K562 (cell line): ENCODE data around the gene EFHB. TPM values are rescaled to one million over a fixed set of nuclear protein-coding genes. Genes with fewer than 3 reads are reported as not detected.

ENCODE experiments used
- ATAC-seq: fragments of 200-7000 bp; cut with Tn5 transposase; 3 replicates; pipeline ENCODE4 v1.9.1; 2020; ENCODE audit warnings: moderate library complexity
- BruUV-seq: library from RNA; stranded (reverse); fragments of 400-500 nt; replicated peaks from 2 replicates; lab custom pipeline; 2021; lab: Mats Ljungman, UMichigan
- CTCF ChIA-PET: fragments of 300-600 bp; formaldehyde crosslinking; extraction: SDS; loops from one replicate; lab custom pipeline; 2021; ENCODE audit warnings: low intra/inter-chr PET ratio; lab: Yijun Ruan, JAX
- POLR2A ChIA-PET: fragments of 300-600, 350-650 bp; sonication (Branson Sonifier 250); formaldehyde crosslinking; extraction: SDS; loops from one replicate; lab custom pipeline; 2021; ENCODE audit warnings: antibody characterized with exemption, inconsistent platforms; lab: Yijun Ruan, JAX
- DNase-seq, 4 experiments: peaks; one replicate each; pipeline versions ENCODE4 v3.0.0 to v3.0.0-alpha.2; 2011 to 2018; ENCODE audit warnings: low spot score in 3 of 4, mixed read lengths in 3 of 4; ENCODE audit errors: extremely low read depth in 1 of 4
- FAIRE-seq: peaks from 2 replicates; lab custom pipeline; 2011; peaks lifted over from hg19 to GRCh38; lab: Jason Lieb, UNC
- H2AFZ ChIP-seq: 2 replicates; pipeline ENCODE4 v1.6.0; 2011; ENCODE audit warnings: low read depth, low read length, control low read depth, inconsistent platforms
- H3K27ac ChIP-seq: fragments of 200-600 bp; 3 replicates; pipeline ENCODE4 v1.8.0; 2011; ENCODE audit warnings: low read depth, mild to moderate bottlenecking, control low read depth, inconsistent platforms, low read length, moderate library complexity, mixed read lengths; ENCODE audit errors: extremely low read depth
- H3K27me3 ChIP-seq, 2 experiments: fragments of 300-600 bp in 1 of 2; 2 replicates in 1 of 2; 3 replicates in 1 of 2; pipeline versions ENCODE4 v1.6.0 to v1.8.0; 2011; ENCODE audit warnings: inconsistent platforms in 2 of 2, low read length in 2 of 2, mild to moderate bottlenecking in 1 of 2, mixed read lengths in 1 of 2, moderate library complexity in 1 of 2; ENCODE audit not compliant: control insufficient read depth in 2 of 2, insufficient read depth in 2 of 2
- H3K36me3 ChIP-seq: fragments of 300-600 bp; 3 replicates; pipeline ENCODE4 v1.8.0; 2011; ENCODE audit warnings: mild to moderate bottlenecking, low read length, inconsistent platforms; ENCODE audit not compliant: control insufficient read depth, insufficient read depth
- H3K4me1 ChIP-seq, 2 experiments: fragments of 200-600 bp in 1 of 2; replicated peaks in 1 of 2; 2 replicates in 1 of 2; 3 replicates in 1 of 2; pipeline versions ENCODE4 v1.5.1 to v1.8.0; 2011; ENCODE audit warnings: inconsistent platforms in 2 of 2, low read length in 2 of 2, mild to moderate bottlenecking in 1 of 2, mixed read lengths in 1 of 2, moderate library complexity in 1 of 2; ENCODE audit not compliant: control insufficient read depth in 2 of 2, insufficient read depth in 2 of 2
- H3K4me2 ChIP-seq: 2 replicates; pipeline ENCODE4 v1.6.1; 2011; ENCODE audit warnings: low read length, control low read depth, inconsistent platforms, mixed read lengths; ENCODE audit not compliant: insufficient read depth
- H3K4me3 ChIP-seq: fragments of 200-600 bp; sonication (generic), shearing (Covaris generic); 2 replicates; pipeline ENCODE4 v1.5.1; 2016; ENCODE audit warnings: control low read depth, inconsistent platforms
- H3K79me2 ChIP-seq: fragments of 200-600 bp; 3 replicates; pipeline ENCODE4 v1.8.0; 2011; ENCODE audit warnings: low read length, inconsistent platforms; ENCODE audit not compliant: control insufficient read depth, insufficient read depth
- H3K9ac ChIP-seq, 2 experiments: 2 replicates each; pipeline versions ENCODE4 v1.6.0 to v1.6.1; 2011; ENCODE audit warnings: low read depth in 2 of 2, low read length in 2 of 2, control low read depth in 1 of 2, inconsistent platforms in 1 of 2, mild to moderate bottlenecking in 1 of 2, mixed read lengths in 1 of 2; ENCODE audit not compliant: insufficient read depth in 1 of 2
- H3K9me1 ChIP-seq: one replicate; pipeline ENCODE4 v1.6.0; 2011; ENCODE audit warnings: inconsistent platforms, mild to moderate bottlenecking, low read length, moderate library complexity; ENCODE audit not compliant: control insufficient read depth, insufficient read depth
- H3K9me3 ChIP-seq: replicated peaks from 2 replicates; pipeline ENCODE4 v1.5.1; 2011; ENCODE audit warnings: low read depth, low read length, inconsistent platforms; ENCODE audit not compliant: control insufficient read depth, insufficient read depth
- H4K20me1 ChIP-seq: replicated peaks from 2 replicates; pipeline ENCODE4 v1.6.1; 2011; ENCODE audit warnings: low read length, inconsistent platforms, mixed read lengths; ENCODE audit not compliant: control insufficient read depth, insufficient read depth
- ARID2 ChIP-seq: fragments of 450-650 bp; IDR thresholded peaks from 2 replicates; pipeline ENCODE4 v1.6.1; 2017; ENCODE audit warnings: antibody characterized with exemption, mild to moderate bottlenecking
- BRD9 ChIP-seq: fragments of 450-650 bp; IDR thresholded peaks from 2 replicates; pipeline ENCODE4 v1.6.1; 2018; ENCODE audit warnings: low read depth; ENCODE audit not compliant: partially characterized antibody
- CHD4 ChIP-seq: fragments of 200-600 bp; sonication (generic); IDR thresholded peaks from 3 replicates; pipeline ENCODE4 v1.6.1; 2012; ENCODE audit warnings: low read depth, mild to moderate bottlenecking, mixed read lengths, low read length, inconsistent platforms; ENCODE audit not compliant: insufficient read depth, insufficient replicate concordance, poor library complexity, severe bottlenecking
- EWSR1 ChIP-seq: fragments of 450-650 bp; IDR thresholded peaks from 2 replicates; pipeline ENCODE4 v1.6.1; 2018; ENCODE audit warnings: borderline replicate concordance, mild to moderate bottlenecking, low read depth, moderate library complexity; ENCODE audit not compliant: partially characterized antibody
- FOXA1 ChIP-seq: fragments of 450-650 bp; IDR thresholded peaks from 2 replicates; pipeline ENCODE4 v1.6.1; 2016; ENCODE audit warnings: mild to moderate bottlenecking, borderline replicate concordance
- FOXA3 ChIP-seq, 2 experiments: fragments of 450-650 bp in 1 of 2; sonication (generic) in 1 of 2; formaldehyde crosslinking; IDR thresholded peaks in 1 of 2; conservative IDR thresholded peaks in 1 of 2; 2 replicates each; pipeline versions ENCODE4 v1.4.0 to v1.8.0; 2020 to 2022; ENCODE audit warnings: mild to moderate bottlenecking in 2 of 2, missing genetic modification reagents in 1 of 2
- FUS ChIP-seq: fragments of 200-400 bp; formaldehyde crosslinking; optimal IDR thresholded peaks from 2 replicates; pipeline ENCODE3; 2017; ENCODE audit warnings: low read depth, low read length
- HIVEP1 ChIP-seq: fragments of 250-450 bp; sonication (Bioruptor Pico); IDR thresholded peaks from 2 replicates; pipeline ENCODE4 v1.4.0; 2020; ENCODE audit warnings: mild to moderate bottlenecking
- HMG20B ChIP-seq: fragments of 250-450 bp; sonication (Bioruptor Pico); IDR thresholded peaks from 2 replicates; pipeline ENCODE4 v1.5.0; 2021; ENCODE audit warnings: mild to moderate bottlenecking
- NFIC ChIP-seq: fragments of 450-650 bp; IDR thresholded peaks from 2 replicates; pipeline ENCODE4 v1.6.1; 2017; ENCODE audit warnings: mild to moderate bottlenecking, inconsistent platforms
- NFIX ChIP-seq: fragments of 250-450 bp; sonication (Bioruptor Pico); IDR thresholded peaks from 2 replicates; pipeline ENCODE4 v1.4.0; 2020; ENCODE audit warnings: low read depth, mild to moderate bottlenecking, moderate library complexity
- PCBP1 ChIP-seq: fragments of 200-400 bp; formaldehyde crosslinking; IDR thresholded peaks from 2 replicates; pipeline ENCODE4 v1.6.1; 2018; ENCODE audit warnings: mild to moderate bottlenecking, low read depth, low read length; ENCODE audit not compliant: poor library complexity, severe bottlenecking
- PHF20 ChIP-seq: fragments of 450-650 bp; IDR thresholded peaks from 2 replicates; pipeline ENCODE4 v1.6.1; 2018; ENCODE audit not compliant: partially characterized antibody
- ZNF274 ChIP-seq: IDR thresholded peaks from 2 replicates; pipeline ENCODE4 v1.6.1; 2011; ENCODE audit warnings: low read depth, mild to moderate bottlenecking, low read length, moderate library complexity, borderline replicate concordance
- ZNF707 ChIP-seq: fragments of 250-450 bp; sonication (Bioruptor Pico); conservative IDR thresholded peaks from 2 replicates; pipeline ENCODE4 v1.8.0; 2022; ENCODE audit warnings: inconsistent platforms, mild to moderate bottlenecking, moderate library complexity
- in situ Hi-C: fragments of 300-500 bp; cut with MboI; formaldehyde crosslinking; loops from 4 replicates; pipeline ENCODE4 v1.15.0; 2018; ENCODE audit warnings: inconsistent platforms, mixed read lengths
- intact Hi-C: fragments of 100-400 bp; cut with micrococcal nuclease; formaldehyde crosslinking; loops from 2 replicates; pipeline ENCODE4 v1.14.2; 2022
- polyA plus RNA-seq, 8 experiments: library from polyadenylated mRNA; depleted of rRNA in 4 of 8; stranded (reverse) in 5 of 8; unstranded in 3 of 8; fragments of >200 nt; fragmentation: Nextera tagmentation in 2 of 8; fragmentation: Illumina TruSeq in 1 of 8; extraction: Ambion mirVana in 2 of 8; extraction: Trizol in 1 of 8; gene quantifications; 2 replicates each; pipeline versions ENCODE4 v1.2.1 to v1.2.3, GENCODE V29; 2011 to 2014; ENCODE audit warnings: inconsistent platforms in 1 of 8, missing spikeins in 1 of 8
- total RNA-seq, 7 experiments: library from RNA; depleted of rRNA in 6 of 7; stranded (reverse); fragments of >200 nt in 6 of 7; fragmentation: Illumina TruSeq in 2 of 7; extraction: Trizol in 2 of 7; gene quantifications; 2 replicates each; pipeline versions ENCODE4 v1.2.1 to v1.2.3, GENCODE V29; 2011 to 2021; ENCODE audit warnings: low replicate concordance in 1 of 7
- TF ChIP-seq, protein P1 (sequence below): fragments of 450-650 bp; IDR thresholded peaks from 2 replicates; pipeline ENCODE4 v1.6.1; 2016; ENCODE audit warnings: borderline replicate concordance
- TF ChIP-seq, protein P2 (sequence below): sonication (generic); IDR thresholded peaks from 2 replicates; pipeline ENCODE4 v1.6.1; 2016
- TF ChIP-seq, protein P3 (sequence below): IDR thresholded peaks from 2 replicates; pipeline ENCODE4 v1.6.1; 2016; ENCODE audit warnings: missing genetic modification characterization, missing compliant biosample characterization

Gene EFHB
- total and polyA plus RNA-seq, 9 of the 15 experiments (the other 6 are each of a cell fraction or from before 2014, with no cell fraction given): 1.5 to 4.0 (median 1.8) TPM

GRCh38 chr3:19881852-19882251 lies 52.2 kb downstream of the EFHB start:
- no TSS peak for BruUV-seq
- POLR2A ChIA-PET: no interaction called here
- no peak for TF ChIP-seq NFIX (CRISPR knock-in tag)
- TF ChIP-seq ZNF274: no peak
- TF ChIP-seq EWSR1: no peak
- no peak for TF ChIP-seq FOXA3 (CRISPR knock-in tag; conservative IDR thresholded peaks at IDR 0.05 in 1 of 2, IDR thresholded peaks at IDR 0.05 in 1 of 2)
- no peak for TF ChIP-seq CHD4
- no peak for TF ChIP-seq NFIC
- no peak for TF ChIP-seq BRD9
- TF ChIP-seq PHF20: no peak
- TF ChIP-seq ZNF707 (CRISPR knock-in tag): no peak
- TF ChIP-seq FUS: no peak
- no peak for TF ChIP-seq HIVEP1 (CRISPR knock-in tag)
- TF ChIP-seq PCBP1: no peak
- TF ChIP-seq HMG20B (CRISPR knock-in tag): no peak
- TF ChIP-seq, protein P1, sequence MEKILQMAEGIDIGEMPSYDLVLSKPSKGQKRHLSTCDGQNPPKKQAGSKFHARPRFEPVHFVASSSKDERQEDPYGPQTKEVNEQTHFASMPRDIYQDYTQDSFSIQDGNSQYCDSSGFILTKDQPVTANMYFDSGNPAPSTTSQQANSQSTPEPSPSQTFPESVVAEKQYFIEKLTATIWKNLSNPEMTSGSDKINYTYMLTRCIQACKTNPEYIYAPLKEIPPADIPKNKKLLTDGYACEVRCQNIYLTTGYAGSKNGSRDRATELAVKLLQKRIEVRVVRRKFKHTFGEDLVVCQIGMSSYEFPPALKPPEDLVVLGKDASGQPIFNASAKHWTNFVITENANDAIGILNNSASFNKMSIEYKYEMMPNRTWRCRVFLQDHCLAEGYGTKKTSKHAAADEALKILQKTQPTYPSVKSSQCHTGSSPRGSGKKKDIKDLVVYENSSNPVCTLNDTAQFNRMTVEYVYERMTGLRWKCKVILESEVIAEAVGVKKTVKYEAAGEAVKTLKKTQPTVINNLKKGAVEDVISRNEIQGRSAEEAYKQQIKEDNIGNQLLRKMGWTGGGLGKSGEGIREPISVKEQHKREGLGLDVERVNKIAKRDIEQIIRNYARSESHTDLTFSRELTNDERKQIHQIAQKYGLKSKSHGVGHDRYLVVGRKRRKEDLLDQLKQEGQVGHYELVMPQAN: no peak
- TF ChIP-seq, protein P2, sequence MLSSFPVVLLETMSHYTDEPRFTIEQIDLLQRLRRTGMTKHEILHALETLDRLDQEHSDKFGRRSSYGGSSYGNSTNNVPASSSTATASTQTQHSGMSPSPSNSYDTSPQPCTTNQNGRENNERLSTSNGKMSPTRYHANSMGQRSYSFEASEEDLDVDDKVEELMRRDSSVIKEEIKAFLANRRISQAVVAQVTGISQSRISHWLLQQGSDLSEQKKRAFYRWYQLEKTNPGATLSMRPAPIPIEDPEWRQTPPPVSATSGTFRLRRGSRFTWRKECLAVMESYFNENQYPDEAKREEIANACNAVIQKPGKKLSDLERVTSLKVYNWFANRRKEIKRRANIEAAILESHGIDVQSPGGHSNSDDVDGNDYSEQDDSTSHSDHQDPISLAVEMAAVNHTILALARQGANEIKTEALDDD: no peak
- TF ChIP-seq ARID2: no peak
- TF ChIP-seq, protein P3, sequence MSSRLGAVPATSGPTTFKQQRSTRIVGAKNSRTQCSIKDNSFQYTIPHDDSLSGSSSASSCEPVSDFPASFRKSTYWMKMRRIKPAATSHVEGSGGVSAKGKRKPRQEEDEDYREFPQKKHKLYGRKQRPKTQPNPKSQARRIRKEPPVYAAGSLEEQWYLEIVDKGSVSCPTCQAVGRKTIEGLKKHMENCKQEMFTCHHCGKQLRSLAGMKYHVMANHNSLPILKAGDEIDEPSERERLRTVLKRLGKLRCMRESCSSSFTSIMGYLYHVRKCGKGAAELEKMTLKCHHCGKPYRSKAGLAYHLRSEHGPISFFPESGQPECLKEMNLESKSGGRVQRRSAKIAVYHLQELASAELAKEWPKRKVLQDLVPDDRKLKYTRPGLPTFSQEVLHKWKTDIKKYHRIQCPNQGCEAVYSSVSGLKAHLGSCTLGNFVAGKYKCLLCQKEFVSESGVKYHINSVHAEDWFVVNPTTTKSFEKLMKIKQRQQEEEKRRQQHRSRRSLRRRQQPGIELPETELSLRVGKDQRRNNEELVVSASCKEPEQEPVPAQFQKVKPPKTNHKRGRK (tag): no peak
- no peak for TF ChIP-seq FOXA1

More at GRCh38 chr3:19881852-19882251, 52.2 kb downstream of the EFHB start:
- Histone ChIP-seq H3K4me1 (no peaks in the 10 kb centered on the region; a peak in 1 of 5 replicates), H3K36me3 (no peaks in the 10 kb centered on the region), H3K27ac (no peak overlapping the region), H3K9ac (no peak overlapping the region), H2AFZ (no peak overlapping the region; the same call in 1 of the 2 replicates), H3K4me3 (no peak overlapping the region), H3K9me1 (no peaks in the 10 kb centered on the region), H3K79me2 (no peaks in the 10 kb centered on the region), H3K4me2 (no peak overlapping the region), H3K27me3 (no peaks in the 10 kb centered on the region; a peak in 1 of 5 replicates), H4K20me1 (no peaks in the 10 kb centered on the region), H3K9me3 (no peaks in the 10 kb centered on the region)
- CTCF ChIA-PET: no interaction called here
- in situ Hi-C loops: no loop called here
- ATAC-seq (no peak), FAIRE-seq (no peak), DNase-seq (no peak)
- intact Hi-C loops: no loop called here
